Measurements from ENCODE around the gene PIAS3.

Gene PIAS3

DNA sequence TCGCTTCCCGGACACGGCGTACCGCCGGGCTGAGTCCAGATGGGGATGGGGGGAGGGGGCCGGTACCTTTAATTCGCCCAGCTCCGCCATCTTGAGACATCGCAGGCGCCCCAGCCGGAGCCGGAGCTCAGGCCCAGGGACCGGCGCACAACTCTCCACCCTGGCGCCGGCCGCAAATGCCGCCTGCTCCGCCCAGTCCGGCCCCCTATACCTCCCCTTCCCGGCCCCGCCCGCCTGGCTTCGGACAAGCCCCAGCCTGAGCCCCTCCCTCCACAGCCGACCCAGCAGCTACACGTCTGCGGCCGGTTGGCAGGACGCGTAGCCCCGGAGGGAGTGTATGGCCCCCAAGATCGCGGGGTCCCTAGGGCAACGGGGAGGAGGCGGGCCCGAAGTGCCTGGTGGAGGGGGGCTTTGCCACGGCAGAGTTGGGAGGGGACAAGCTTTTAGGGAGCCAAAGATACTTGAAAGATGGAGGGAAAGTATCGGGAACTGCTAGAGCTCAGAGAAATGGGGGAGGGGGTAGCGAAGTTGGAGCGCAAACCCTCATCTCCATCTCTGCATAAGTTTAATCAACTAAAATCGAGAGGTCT, at the start of gene PIAS3:
Gene PIAS3 (minus strand): TSS at position 181 of the 590 bp plus-strand sequence. CDS start 91 bp downstream, at position 90.
- DNase-seq (ENCODE audit: low read depth in 2 of 2, low spot score in 1 of 2) = peak; percentile 67 to 71

GRCh38 chr1:145908653-145909052, 49.8 kb upstream of the PIAS3 start:
- no peak for DNase-seq (ENCODE audit: low read depth in 2 of 2, low spot score in 1 of 2)

- DNase-seq (ENCODE audit: low read depth in 2 of 2, low spot score in 1 of 2) = no peak
Measured at GRCh38 chr1:145906954-145907753, 48.3 kb upstream of the PIAS3 start.

DNA sequence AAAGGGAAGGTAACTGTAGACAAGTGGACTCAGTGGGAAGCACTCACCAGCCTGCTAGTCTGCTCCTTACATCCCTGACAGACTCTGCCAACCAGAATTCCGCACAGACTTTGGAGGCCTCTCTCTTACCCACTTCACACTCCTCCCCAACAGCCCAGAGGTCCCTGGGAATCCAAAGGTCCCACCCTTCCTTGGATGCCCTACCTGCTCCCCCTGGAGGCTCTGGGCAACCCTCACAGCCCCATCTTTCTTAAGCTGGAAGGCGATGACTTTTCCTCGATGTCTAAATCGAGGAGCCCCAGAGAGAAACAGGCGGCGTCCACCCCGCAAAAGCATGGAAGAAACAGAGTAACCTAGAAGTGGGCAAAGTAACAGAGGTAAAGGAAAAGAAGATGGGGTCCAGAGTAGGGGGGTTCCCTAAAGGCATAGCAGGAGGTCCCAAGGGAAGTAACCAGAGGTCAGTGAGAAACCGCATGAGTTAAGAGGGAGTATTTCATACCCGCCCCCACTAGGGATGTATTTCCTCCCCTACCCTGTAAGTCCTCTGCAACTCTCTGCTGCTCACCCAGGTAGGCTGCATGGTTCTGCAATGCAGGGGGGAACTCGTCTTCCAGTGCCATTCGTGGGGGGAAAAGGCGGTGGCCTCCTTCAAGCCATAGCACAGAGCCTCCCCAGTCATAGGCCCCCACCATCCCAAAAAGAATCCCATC, 42.6 kb upstream of the PIAS3 start:
- DNase-seq (ENCODE audit: low read depth in 2 of 2, low spot score in 1 of 2) = no peak

- DNase-seq (ENCODE audit: low read depth in 2 of 2, low spot score in 1 of 2) = no peak
Measured at GRCh38 chr1:145898756-145899155, 39.9 kb upstream of the PIAS3 start.

DNA sequence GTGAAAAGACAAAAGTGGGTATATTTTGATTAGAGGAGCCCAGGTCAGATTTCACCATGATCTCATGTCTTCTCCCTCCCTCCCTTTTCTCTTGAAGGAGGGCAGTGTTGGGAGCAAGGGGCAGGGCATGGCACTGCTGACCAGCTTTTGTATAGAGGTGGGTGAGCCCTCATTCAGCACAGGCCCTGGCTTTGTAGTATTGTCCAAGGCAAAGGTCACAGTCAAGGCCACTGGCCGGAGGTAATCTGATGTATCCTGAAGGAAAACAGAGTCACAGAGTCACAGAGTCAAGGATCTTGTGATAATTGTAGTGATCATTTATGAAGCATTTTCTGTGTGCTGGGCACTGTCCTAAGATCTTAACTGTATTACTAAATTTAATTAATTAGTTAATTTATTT, 39.1 kb upstream of the PIAS3 start:
- DNase-seq (ENCODE audit: low read depth in 2 of 2, low spot score in 1 of 2) = no peak

GRCh38 chr1:145895471-145895870, 36.6 kb upstream of the PIAS3 start:
- DNase-seq (ENCODE audit: low read depth in 2 of 2, low spot score in 1 of 2) = no peak

GRCh38 chr1:145893306-145894055, 34.6 kb upstream of the PIAS3 start:
- no peak for DNase-seq (ENCODE audit: low read depth in 2 of 2, low spot score in 1 of 2)

GRCh38 chr1:145892486-145893087, 33.7 kb upstream of the PIAS3 start:
- DNase-seq (ENCODE audit: low read depth in 2 of 2, low spot score in 1 of 2) = no peak

- DNase-seq (ENCODE audit: low read depth in 2 of 2, low spot score in 1 of 2) = peak; percentile 11 to 25
Measured at GRCh38 chr1:145891587-145892485, 33.0 kb upstream of the PIAS3 start.

DNA sequence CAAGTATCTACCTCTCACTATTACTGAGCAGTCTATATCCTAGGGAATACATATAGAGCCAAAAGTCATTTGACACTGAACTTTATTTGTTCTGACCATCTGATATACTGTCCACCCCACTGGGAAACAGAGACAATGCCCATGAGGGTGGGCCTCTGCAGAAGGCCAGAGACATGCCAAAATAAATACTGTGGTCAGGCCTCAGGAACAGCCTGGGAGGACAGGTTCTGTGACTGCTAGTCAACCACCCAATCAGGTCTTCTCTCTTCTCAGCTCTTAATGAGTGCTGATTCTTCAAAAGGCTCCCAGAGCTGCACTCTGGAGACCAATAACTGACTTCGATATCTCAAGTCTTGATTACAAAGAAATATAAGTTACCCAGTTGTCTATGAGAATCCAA, 32.3 kb upstream of the PIAS3 start:
- no peak for DNase-seq (ENCODE audit: low read depth in 2 of 2, low spot score in 1 of 2)

- no peak for DNase-seq (ENCODE audit: low read depth in 2 of 2, low spot score in 1 of 2)
Measured at GRCh38 chr1:145889722-145890121, 30.8 kb upstream of the PIAS3 start.

DNA sequence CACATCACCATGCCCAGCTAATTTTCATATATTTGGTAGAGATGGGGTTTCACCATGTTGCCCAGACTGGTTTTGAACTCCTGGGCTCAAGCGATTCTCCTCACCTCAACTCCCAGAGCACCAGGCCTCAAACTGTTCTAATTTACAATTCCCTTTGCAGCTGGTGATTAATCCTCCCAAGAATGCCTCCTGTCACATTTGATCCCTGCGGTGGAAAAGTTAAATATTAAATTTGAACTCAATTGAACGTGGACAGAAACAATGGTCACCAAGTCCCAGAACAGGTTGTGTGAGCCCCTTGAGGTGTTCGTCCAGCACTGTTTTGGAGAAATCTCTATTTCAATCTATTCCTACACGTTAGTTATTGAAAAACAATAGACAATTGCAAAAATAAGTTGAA, 28.8 kb upstream of the PIAS3 start:
- no peak for DNase-seq (ENCODE audit: low read depth in 2 of 2, low spot score in 1 of 2)

GRCh38 chr1:145886816-145887215, 27.9 kb upstream of the PIAS3 start:
- no peak for DNase-seq (ENCODE audit: low read depth in 2 of 2, low spot score in 1 of 2)

GRCh38 chr1:145886390-145886789, 27.5 kb upstream of the PIAS3 start:
- no peak for DNase-seq (ENCODE audit: low read depth in 2 of 2, low spot score in 1 of 2)

DNA sequence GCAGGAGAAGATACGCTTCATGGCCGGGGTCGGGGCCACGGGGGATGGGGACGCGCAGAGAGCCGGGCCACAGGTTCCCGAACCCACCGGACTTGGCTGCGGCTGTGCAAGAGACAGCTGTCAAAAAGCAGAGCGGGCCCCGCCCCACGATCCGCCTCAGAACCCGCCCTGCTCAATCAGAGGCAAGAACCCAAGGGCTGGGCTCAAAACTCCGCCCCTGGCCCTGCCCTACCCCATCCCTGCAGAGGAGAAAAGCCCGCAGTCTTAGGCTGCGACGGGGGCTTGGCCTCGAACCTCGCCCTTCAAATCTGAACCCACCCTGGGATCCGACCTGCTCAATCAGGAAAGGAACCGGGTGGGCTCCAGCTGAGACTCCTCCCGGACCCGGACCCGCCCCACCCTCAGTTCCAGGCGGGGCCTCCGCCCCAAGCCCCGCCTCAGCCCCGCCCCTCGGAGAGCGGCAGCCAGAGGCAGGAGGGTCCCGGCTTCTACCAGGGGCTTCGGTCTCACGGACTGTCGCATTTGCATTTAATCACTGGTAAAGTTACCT, 26.9 kb upstream of the PIAS3 start, which contains the start of gene ANKRD35:
Gene ANKRD35 (minus strand): TSS at position 129 of the 550 bp plus-strand sequence. CDS start 108 bp downstream, at position 21.
- DNase-seq (ENCODE audit: low read depth in 2 of 2, low spot score in 1 of 2) = peak; percentile 51 to 72

GRCh38 chr1:145884675-145885074, 25.8 kb upstream of the PIAS3 start:
- no peak for DNase-seq (ENCODE audit: low read depth in 2 of 2, low spot score in 1 of 2)

DNA sequence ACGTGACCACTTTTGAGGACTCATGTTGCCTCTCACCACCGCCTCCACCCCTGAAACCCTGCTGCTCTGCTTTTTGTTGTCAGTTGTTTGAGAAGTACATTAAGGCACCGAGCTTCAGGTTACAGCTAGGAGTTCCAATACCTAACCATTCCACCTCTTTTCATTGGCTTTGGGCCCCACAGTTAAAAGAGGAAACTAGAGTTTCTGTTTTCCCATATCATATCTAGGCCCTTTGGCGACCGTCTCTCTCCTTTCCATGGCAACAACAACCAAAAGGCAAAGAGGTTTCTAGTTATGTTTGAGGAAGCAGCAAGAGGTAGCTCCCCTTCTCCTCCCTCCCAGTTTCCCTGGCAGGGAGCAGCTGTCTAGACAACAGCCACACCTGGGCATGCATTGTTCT, 20.9 kb upstream of the PIAS3 start:
- DNase-seq (ENCODE audit: low read depth in 2 of 2, low spot score in 1 of 2) = no peak

- no peak for DNase-seq (ENCODE audit: low read depth in 2 of 2, low spot score in 1 of 2)
Measured at GRCh38 chr1:145878724-145879123, 19.8 kb upstream of the PIAS3 start.
